HG02981 (cell line): Measurements from ENCODE around the gene WIZ.

Experiments
- ATAC-seq: cut with Tn5 transposase; IDR thresholded peaks from one replicate; pipeline ENCODE4 v1.9.1; 2021; ENCODE audit warnings: mild to moderate bottlenecking, moderate library complexity; ENCODE audit not compliant: unreplicated experiment

WIZ gene

DNA sequence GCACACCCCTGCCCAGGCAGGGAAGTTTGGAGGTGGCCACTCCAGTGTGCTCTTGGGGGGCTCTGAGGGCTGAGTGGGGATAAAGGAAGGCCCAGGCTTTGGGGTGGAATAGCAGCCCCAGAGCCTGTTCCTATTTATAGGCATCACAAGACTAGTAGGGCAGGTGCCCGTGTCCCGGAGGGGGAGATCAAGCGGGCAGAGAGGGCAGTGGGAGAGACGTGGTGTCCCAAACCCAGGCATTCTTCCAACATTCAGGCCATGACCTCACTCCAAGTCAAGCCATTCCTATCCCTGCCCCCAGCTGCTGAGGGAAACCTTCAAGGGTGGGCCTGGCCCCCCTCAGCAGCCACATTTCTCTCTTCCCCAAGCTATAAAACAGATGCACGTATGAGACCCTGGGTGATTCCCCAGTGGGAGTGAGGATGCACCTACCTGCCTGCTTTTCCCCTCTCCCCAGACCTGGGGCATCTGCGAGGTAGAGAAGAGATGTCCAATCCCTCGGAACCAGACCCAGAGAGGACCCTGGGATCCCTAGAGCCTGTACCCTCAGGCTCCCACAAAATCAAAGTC lies 3.9 kb downstream of the WIZ start:
- ATAC-seq: no peak

DNA sequence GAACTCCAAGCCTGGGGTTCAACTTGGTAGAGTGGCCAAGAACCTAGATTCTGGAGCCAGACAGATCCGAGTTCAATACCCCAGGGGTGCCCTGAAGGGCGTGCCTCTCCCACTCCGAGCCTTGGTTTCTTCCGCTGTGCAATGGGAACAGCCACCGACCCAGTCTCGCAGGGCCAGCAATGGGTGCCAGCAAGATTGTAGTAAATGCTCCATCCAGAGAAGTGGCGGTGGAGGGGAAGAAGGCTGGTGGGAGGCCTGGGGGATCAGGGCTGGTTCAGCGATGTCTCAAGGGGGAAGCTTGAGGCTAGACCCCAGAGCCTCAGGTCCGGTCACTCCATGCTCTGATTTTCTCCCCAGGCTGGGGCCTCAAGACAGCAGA lies 4.5 kb downstream of the WIZ start:
- ATAC-seq: no peak

DNA sequence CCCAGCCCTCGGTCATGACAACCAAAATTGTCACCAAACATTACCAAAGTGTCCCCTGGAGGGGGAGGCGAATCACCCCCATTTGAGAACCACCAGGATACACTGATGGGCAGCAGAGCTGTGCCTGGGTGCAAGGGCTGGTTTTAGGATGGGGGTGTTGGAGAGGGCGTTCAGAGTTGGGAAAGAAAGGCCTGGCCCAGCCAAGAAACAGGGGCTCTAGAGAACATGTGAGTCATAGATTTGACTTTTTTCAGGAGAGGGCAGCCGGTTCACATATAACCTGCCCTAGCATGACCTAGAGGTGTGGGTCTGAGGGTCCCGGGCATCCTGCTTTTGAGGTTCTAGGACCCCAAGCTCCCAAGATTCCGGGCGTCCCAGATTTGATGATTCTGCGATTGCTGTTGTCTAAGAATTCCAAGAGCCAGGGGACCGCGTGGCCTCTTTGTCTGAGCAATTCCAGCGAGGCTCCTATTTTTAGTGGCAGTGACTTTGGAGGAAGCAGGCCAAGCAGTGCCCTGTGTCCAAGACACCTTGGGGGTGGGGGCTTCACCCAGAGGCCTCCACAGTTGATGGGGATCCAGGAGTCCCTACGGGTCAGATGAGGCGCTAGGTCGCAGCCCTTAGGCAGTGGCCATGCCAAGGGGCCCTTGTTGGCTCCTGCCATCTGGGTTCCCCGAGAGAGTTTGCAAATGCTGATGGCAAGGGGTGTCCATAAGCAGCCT lies 5.1 kb downstream of the WIZ start:
- ATAC-seq: no peak

DNA sequence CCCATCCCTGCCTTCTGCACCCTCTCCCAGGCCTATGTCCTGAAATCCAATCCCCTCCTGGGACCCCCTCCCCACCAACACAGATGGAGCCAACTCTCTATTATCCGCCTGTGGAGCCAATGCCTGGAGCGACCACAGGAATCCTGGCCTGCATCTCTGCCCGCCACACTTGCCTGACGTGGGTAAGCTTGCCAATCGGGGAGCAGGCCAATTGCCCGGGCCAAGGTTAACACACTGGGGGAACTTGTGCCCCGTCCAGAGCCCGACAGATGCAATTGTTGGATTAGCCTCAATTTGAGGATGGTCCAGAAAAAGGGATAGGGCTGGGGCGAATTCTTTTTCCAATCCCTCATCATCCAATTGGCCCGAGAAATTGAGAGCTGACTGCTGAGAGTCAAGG lies 5.9 kb downstream of the WIZ start:
- no peak for ATAC-seq

DNA sequence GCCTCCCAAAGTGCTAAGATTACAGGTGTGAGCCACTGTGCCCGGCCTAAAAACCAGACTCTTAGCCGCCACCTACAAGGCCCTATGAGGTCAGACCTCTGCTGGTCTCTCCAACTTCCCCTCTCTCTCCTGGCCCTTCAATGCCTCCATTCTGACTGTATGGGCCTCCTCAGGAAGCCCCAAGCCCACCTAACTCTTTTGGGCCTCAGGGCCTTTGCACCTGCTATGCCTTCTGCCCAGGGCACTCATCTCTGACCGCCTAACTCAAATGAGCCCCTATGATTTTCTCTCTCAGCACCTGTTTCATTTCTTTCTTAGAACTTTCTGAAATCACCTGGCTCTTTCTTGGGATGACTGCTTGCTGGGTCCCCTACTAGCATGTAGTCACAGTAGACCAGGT lies 6.4 kb downstream of the WIZ start:
- no peak for ATAC-seq

DNA sequence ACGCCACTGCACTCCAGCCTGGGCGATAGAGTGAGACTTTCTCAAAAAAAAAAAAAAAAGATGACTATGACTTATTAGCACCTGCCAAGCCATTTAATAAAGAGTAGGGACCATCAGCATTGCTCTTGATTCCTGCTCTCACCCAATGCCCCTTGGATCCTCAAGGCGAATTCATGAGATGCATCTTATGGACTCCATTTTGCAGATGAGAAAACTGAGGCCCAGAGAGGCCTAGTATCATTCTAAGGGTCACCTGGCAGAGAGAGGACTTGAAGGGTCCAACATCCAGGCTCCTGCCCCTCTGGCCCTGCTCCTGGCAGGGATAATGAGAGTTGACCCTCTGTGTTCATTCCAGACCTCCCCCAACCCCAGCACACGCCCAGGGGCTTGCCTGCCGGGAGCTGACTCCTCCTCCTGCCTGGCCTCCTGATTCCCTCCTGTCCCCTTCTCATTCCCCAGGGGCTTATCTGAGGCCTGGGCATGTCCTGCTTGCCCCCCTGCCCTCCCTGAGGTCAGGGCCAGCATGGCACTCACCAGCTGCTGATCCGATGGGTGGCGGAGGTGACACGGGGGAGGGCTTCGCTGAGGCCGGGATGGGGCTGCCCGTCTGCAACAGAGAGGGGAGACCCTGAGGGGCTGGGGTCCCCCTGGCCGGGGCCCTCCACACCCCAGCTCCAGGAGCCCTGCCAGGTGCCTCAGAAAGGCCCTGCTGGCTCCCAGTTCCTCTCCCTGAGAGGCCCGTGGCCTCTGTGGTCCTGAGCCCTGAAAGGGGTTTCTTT lies 7.4 kb downstream of the WIZ start:
- ATAC-seq: no peak

DNA sequence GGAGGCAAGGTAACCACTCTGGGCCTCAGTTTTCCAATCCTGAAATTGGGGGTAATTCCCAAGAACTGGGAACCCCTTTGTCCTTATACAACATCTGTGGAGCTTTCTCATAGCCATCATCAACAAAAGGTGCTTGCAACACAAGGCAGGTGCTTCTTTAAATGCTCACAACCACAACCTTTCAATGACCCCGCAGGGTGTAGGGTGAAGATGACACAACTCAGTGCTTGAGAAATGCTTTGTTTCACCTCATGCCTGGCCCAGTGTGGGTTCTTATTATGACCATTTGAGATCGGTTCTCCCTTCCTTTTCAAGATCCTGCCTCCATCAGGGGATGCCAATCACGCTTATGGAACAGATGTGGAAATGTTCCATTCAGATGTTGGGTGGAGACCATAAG lies 8.4 kb downstream of the WIZ start:
- ATAC-seq: no peak

DNA sequence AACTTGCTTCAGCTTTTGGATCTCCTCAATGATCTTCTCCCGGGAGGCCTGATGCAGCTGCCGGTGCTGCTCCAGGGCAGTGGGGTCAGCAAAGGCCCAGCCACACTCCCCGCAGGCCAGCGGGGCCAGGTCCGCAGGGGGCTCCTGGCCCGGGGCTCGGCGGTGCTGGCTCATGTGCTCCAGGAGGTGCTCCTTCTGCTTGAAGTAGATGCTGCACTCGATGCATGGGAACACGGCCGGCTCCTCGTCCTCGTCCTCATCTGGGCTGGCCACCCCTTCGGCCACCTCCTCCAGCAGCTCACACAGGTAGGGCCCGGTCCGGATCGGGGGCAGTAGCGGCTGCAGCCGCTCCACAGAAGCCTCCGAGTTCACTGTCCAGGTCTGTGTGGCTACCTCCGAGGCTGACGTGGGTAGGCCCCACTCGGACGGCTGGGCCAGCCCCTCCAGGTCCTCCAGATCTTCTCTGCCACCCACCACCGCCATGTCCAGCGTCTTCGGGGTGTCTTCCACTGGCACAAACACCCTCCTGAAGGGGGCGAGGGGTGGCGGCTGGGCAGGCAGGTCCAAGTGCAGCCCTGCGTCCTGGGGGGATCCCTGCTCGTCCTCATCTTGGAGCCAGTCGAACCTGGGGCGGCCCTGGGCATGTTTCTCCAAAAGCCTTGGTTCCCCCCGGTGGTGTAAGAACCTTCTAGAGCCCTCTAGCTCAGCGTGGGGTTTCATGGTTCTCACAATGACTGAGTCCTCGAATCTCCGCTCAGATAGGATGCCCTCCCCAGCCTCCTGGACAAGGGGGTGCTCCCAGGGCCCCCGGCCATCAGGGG lies 9.7 kb downstream of the WIZ start:
- ATAC-seq: no peak

DNA sequence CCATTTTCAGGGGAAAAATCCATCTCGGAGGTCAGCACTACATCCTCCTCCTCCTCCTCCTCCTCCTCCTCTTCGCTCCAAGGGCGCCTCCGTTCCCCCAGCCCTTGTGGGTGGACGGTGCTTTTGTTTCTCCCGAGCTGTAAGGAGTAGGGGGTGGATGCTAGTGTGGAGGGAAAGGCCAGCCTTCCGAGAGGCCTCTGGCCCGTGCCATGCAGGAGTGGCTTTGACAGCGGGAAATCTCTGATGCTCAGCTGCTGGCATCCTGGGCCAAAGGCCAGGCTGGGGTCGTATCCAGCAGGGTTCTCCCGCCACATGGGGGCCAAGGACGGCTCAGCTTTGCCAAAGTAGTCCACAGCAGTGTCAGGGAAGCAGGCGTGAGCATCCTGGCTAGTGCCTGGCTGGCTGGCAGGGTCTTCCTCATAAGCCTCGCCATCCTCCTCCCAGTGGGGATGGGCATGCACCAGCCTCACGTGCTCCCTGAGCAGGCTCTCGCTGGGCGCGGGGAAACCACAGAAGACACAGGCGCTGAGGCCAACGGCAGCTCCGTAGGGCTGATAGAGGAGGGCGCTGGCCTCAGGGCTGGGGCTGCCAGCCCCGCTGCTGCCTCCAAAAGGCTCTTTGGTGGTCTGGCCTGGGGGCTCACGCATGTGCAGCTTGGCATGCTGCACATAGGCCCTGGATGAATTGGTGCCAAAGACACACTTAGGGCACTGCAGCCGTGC lies 10.5 kb downstream of the WIZ start:
- ATAC-seq: no peak

DNA sequence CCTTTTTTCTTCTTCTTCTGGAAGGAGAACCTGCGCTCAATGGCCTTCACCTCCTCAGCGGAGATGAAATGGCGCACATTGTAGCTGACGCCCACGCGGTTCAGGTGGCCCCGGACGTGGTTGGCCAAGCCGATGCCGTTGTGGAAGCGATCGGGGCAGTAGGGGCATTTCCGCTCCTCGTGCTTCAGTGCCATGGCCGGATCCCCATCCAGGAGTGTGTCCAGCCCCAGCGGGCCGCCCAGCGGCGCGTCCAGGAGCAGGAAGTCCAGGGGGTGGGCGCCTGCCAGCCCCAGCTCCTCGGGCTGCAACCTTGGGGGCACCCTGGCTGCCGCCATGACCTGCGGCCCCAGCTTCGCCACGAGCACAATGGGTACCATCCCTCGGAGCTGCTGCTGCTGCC lies 11.2 kb downstream of the WIZ start:
- ATAC-seq: no peak

DNA sequence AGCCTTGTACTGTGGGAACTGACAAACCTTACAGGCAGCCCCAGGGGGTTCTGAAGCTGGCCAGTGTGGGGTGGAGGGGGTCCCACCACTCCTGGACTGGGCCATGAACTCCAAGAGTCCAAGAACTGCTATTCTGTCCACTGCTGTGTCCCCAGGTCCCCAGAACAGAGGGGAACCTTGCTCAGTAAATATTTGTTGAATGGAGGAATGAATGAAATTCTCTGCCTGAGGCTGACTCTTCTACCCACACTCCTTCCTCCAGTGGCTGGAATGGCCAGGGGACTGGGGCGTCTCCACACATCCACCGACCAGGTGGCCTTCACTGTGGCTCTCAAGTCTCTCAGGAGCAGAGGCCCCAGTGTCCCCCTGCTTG lies 11.6 kb downstream of the WIZ start:
- no peak for ATAC-seq

DNA sequence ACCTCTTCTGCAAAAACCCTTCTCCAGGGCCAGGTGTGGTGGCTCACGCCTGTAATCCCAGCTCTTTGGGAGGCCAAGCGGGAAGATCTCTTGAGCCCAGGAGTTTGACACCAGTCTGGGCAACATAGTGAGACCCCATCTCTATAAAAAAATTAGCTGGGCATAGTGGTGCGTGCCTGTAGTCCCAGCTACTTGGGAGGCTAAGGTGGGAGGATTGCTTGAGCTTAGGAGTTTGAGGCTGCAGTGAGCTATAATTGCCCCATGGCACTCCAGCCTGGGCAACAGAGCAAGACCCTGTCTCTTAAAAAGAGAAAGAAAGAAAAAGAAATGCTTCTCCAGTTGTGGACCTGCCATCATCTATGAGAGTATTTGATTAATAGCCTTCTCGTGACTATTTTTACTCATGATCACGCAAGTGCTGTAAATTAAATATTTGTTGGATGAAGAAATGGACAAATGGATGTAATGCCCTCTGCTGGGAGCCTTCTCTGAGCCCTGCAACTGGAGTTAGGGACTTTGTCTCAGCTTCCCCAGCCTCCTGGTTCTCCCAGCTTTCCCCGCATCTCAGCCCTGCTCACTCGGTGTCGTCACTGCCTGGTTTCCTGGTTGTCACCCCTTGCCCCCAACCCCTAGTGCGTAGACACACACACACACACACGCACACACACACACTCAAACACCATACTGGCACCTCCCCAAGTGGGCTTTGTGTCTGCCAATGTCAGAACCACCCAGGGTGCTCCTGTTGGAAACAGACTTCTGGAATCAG lies 12.2 kb downstream of the WIZ start:
- ATAC-seq: no peak

DNA sequence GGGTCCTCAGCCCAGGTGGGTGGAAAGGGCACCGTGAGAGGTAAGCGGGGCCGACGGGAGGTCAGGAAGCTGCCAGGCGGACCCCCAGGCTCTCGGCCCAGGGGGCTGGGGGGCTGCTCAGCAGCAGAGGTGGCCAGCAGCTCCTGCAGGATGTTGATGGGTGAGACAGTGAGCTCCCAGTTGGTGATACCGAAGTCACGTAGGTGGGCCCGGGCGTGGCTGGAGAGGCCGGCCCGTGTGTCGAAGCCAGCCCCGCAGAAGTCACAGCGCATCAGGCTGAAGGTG lies 13.0 kb downstream of the WIZ start:
- ATAC-seq: no peak

DNA sequence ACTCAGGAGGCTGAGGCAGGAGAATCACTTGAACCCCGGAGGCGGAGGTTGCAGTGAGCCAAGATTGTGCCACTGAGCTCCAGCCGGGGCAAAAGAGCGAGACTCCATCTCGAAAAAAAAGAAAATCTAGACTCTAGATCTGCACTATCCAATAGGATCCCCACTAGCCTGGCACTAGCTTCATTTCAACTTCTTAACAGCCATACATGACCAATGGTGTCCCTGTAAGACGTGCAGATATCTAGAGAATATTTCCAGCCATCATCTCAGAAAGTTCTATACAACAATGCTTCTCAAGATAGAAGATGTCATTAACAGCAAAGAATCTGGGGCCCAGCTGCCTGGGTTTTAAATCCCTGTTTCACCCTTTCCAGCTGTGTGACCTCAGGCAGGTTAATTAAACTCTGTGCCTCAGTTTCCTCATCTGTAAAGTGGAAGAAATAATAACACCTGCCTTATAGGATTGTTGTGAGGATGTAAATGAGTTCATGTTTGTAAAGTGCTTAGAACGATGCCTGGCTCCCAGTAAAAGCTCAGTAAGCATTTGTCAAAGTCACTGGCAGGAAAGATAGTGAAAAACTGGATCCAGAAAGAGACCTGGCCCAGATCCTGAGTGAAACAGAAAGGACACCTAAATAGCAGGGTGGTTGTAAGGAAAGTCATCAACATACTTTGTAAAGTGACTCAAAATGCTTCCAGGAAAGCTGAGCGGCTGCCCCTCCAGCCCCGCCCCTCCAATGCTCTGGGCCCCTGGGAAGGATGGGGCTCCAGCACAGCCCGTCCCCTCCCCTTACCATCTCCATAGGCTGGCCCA lies 13.5 kb downstream of the WIZ start:
- no peak for ATAC-seq

DNA sequence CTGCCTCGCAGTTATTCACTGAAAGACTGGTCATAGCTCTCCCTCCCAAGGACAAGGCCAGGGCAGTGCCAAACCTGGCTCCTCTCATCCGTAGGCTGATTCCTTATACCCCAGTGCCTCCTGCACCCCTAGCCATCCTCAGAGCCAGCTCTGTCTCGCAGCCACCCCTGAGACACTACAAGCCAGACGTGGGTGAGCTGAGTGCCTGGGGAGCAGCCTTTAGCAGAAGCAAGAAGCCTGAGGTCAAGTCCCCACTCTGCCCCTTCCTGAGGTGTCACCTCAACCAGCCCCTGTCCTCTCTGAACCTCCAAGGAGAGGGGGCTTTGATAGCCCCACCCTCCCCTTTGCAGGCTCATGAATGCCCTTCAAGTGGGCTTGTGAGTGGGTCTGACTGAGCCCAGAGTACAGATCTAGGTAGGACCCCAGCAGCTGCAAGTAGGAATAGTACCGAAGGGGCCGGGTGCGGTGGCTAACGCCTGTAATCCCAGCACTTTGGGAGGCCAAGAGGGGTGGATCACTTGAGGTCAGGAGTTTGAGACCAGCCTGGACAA lies 16.2 kb downstream of the WIZ start:
- no peak for ATAC-seq

DNA sequence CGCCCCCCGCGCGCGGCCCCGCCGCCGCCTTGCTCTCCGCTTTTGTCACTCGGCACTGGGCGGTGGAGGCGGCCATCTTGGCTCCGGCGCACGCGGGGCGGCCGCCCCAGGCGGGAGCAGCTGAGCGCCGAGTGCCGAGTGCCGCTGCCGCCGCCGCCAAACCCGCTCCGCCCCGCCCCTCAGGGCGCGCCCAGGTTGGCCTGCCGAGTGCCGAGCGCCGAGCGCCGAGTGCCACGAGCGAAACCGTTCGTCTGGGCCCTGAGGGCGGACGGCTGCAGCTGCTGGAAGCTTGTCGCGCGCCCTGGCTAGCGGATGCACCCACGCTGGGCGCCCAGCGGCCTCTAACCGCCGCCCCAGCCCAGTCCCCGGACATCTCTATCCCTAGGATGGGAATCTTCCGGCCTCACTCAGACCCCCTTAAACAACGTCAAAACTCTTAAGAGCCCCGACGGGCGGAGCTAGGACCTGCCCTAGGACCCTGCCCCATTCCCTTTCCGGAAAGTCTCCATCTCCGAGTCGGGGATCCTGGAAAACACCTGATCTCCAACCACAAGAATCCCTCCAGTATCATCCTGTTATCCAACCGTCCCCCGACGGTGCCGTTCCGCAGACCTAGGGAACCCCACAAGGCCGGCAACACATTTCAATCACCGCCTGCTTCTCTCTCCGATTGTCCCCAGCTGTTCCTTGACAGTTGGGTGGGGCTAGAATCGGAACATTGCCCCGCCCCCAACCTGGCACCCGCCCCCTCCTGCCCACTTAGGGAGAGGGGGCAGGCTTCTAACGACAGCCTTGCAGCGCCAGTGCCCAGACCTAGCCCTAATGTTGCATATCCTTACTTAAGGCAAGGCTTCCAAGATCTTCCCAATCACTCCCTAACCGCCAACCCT lies 16.9 kb downstream of the WIZ start:
- ATAC-seq: peak; percentile 67

DNA sequence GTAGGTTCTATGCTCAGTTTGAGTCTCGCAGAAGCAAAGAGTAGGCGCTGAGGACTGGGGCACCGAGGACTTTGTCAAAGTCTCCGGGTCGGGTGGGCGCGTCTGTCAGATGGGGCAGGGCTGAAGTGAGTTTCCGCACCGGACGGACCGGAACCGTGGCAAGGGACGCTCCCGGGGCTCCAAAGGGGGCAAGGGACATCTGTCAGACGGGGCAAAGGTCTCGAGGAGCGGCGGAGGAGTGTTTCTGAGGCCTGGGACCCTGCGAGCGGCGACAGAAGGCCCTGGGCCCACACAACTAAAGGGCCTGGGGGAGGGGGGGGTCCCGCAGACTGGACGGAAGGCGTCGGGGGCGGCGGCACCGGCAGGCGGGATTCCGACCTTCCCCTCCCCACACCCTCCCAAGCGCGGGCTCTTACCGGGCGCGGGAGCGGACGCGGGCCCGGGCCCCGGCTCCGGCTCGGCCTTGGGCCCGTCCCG lies 17.7 kb downstream of the WIZ start:
- peak; percentile 11 for ATAC-seq

DNA sequence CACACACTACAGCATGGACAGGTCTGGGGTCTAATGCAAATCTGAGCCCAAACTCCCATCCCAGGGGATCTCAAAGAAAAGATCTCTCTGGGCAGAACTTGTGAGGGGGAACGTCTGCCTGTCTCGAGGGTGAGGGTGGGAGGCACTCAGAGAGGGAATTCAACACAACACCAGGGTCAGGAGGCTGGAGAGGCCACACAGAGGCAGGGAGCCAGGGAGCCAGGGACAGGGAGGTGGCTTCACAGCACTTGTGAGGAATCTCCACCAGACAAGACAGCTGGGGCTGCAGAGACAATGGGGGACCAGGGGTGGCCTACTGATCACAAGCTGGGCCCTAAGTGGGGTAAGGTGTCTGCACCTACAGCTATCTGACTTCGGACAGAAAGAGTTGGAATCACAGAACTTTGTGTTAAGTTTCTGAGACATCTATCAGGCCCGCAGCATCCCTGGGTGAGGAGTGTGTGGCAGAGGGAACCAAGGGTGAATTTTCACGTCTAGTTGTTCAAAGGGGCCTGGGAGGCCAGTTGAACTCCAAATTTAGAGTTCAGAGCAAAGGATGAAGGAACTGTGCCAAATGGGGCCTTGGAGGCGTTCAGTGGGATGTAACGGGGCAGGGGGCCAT lies 18.2 kb downstream of the WIZ start:
- no peak for ATAC-seq
